ENCODE results near the gene EHBP1L1. TPM values are rescaled to one million over a fixed set of nuclear protein-coding genes. Genes with fewer than 3 reads are reported as not detected.

Gene EHBP1L1
- polyA plus RNA-seq, 2 of the 4 experiments (the other 2 are of a cell fraction) = 11.6 to 43.8 TPM

DNA sequence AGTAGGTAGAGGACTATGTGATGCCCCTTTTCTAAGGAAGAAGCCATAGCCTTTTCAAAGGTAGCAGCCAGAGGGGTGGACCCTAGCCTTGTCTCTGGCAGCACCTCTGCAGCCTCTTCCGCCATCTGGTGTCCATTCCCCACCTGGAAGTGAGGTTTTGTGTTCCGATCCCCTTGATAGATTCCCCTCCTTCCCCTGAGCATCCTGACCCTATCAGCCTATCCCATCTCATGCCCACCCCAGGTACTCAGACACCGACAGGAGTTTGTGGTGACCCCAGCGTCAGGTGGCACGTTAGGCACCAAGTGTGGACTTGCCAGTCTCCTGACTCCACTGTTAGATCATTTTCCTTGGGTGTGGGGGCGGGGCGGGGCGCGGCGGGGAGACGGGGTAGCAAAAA, 3.9 kb upstream of the EHBP1L1 start:
- Histone ChIP-seq H3K4me2 (peak overlapping the region; percentile 97), H3K27ac (peak overlapping the region; percentile 80 to 98), H3K9me3 (no peaks in the 10 kb centered on the region), H3K4me1 (peaks cover 53% of the 10 kb centered on the region), H3K4me3 (peak overlapping the region; percentile 81)
- FAIRE-seq = no peak
- peak in 1 of 2 experiments; percentile 13; a peak in 3 of 6 replicates for ATAC-seq
- TF ChIP-seq, protein P1, sequence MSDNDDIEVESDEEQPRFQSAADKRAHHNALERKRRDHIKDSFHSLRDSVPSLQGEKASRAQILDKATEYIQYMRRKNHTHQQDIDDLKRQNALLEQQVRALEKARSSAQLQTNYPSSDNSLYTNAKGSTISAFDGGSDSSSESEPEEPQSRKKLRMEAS (IDR thresholded peaks at IDR 0.05) = no peak
- TF ChIP-seq, protein P2, sequence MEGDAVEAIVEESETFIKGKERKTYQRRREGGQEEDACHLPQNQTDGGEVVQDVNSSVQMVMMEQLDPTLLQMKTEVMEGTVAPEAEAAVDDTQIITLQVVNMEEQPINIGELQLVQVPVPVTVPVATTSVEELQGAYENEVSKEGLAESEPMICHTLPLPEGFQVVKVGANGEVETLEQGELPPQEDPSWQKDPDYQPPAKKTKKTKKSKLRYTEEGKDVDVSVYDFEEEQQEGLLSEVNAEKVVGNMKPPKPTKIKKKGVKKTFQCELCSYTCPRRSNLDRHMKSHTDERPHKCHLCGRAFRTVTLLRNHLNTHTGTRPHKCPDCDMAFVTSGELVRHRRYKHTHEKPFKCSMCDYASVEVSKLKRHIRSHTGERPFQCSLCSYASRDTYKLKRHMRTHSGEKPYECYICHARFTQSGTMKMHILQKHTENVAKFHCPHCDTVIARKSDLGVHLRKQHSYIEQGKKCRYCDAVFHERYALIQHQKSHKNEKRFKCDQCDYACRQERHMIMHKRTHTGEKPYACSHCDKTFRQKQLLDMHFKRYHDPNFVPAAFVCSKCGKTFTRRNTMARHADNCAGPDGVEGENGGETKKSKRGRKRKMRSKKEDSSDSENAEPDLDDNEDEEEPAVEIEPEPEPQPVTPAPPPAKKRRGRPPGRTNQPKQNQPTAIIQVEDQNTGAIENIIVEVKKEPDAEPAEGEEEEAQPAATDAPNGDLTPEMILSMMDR (IDR thresholded peaks at IDR 0.05) = peak; percentile 56
- TF ChIP-seq, protein P3, sequence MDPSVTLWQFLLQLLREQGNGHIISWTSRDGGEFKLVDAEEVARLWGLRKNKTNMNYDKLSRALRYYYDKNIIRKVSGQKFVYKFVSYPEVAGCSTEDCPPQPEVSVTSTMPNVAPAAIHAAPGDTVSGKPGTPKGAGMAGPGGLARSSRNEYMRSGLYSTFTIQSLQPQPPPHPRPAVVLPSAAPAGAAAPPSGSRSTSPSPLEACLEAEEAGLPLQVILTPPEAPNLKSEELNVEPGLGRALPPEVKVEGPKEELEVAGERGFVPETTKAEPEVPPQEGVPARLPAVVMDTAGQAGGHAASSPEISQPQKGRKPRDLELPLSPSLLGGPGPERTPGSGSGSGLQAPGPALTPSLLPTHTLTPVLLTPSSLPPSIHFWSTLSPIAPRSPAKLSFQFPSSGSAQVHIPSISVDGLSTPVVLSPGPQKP (IDR thresholded peaks at IDR 0.05; ENCODE audit: low read depth, low read length) = no peak
- TF ChIP-seq POLR2A (IDR thresholded peaks at IDR 0.05; ENCODE audit: low read length) (no peak), RAD21 (conservative IDR thresholded peaks at IDR 0.05 in 1 of 2, IDR thresholded peaks at IDR 0.05 in 1 of 2) (peak; percentile 69 to 76), SMC3 (IDR thresholded peaks at IDR 0.05) (peak; percentile 62)
- TF ChIP-seq, protein P4, sequence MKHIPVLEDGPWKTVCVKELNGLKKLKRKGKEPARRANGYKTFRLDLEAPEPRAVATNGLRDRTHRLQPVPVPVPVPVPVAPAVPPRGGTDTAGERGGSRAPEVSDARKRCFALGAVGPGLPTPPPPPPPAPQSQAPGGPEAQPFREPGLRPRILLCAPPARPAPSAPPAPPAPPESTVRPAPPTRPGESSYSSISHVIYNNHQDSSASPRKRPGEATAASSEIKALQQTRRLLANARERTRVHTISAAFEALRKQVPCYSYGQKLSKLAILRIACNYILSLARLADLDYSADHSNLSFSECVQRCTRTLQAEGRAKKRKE (CRISPR knock-in tag; IDR thresholded peaks at IDR 0.05; ENCODE audit: low read depth) = no peak
- DNase-seq (ENCODE audit: low read depth in 1 of 2, low spot score in 1 of 2) = peak; percentile 79 to 84
- WGBS (ENCODE audit: missing lambda C conversion rate) = 4% methylated on average over 11 of the region's 11 CpGs
- ChIA-PET POLR2A (interaction anchor here (1.1 to 3.6 kb wide), 6 partner anchors 12 to 72 kb away, joined by 3 to 51 read pairs (median 6); partner anchors contain the start of genes LTBP3, PCNX3 and SCYL1), CTCF (interaction anchor here (0.6 to 16.3 kb wide), 22 partner anchors 10 to 450 kb away, joined by 3 to 393 read pairs (median 6); partner anchors contain the start of genes KCNK7, LTBP3, MAP3K11 and MUS81)

DNA sequence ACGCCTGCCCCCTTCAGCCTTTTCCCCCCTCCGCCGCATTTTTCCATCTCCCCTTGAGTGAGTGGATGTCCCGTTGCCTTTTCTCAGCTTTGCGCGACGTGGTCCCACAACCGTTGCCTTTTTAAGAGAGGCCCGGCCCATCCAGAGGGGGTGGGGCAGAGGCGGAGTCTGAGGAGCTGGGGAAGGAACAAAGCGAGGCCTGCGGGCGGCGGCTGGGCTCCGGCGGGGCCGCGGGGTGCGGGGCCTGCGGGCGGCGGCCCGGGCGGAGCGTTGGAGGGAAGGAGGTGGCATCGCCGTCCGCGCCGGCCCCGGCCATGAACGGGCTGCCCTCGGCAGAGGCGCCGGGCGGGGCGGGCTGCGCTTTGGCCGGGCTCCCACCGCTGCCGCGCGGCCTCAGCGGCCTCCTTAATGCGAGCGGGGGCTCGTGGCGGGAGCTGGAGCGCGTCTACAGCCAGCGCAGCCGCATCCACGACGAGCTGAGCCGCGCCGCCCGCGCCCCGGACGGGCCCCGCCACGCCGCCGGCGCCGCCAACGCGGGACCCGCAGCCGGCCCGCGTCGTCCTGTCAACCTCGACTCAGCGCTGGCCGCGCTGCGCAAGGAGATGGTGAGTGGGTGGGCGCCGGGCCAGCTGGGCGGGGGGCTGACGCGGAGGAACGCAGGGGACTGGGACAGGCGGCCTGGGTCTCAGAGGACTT, 3.3 kb upstream of the EHBP1L1 start, which contains the start of gene FAM89B:
TSS of gene FAM89B (plus strand) at position 183 of the 696 bp plus-strand sequence. CDS start at position 315, 132 bp downstream.
- peak within 1 kb of the TSS; percentile 97 for H3K4me2 ChIP-seq
- 1% methylated on average over 21 of the region's 86 CpGs for WGBS (ENCODE audit: missing lambda C conversion rate)
- peak within 1 kb of the TSS; percentile 80 to 98 for H3K27ac ChIP-seq
- peaks cover 59% of the 10 kb centered on the region for H3K4me1 ChIP-seq
- H3K9me3 ChIP-seq = no peaks in the 10 kb centered on the region
- peak; percentile 81 to 82 for DNase-seq (ENCODE audit: low read depth in 1 of 2, low spot score in 1 of 2)
- TF ChIP-seq HOXB5 (CRISPR knock-in tag; IDR thresholded peaks at IDR 0.05) (no peak), RCOR1 (IDR thresholded peaks at IDR 0.05; ENCODE audit: low read depth, low read length) (no peak), JUNB (IDR thresholded peaks at IDR 0.05) (no peak), HOXA7 (CRISPR knock-in tag; IDR thresholded peaks at IDR 0.05) (no peak), TFCP2L1 (CRISPR knock-in tag; IDR thresholded peaks at IDR 0.05) (no peak), CBX2 (IDR thresholded peaks at IDR 0.05; ENCODE audit: borderline replicate concordance, low read depth) (no peak), KDM1A (IDR thresholded peaks at IDR 0.05; ENCODE audit: low read depth) (no peak), POLR2A (IDR thresholded peaks at IDR 0.05; ENCODE audit: low read length) (peak; percentile 55), MAZ (IDR thresholded peaks at IDR 0.05; ENCODE audit: borderline replicate concordance, low read depth, low read length) (no peak), CHD2 (IDR thresholded peaks at IDR 0.05; ENCODE audit: low read length, partially characterized antibody) (no peak), JUN (IDR thresholded peaks at IDR 0.05) (peak in 1 of 2 experiments; percentile 73; a peak in 2 of 5 replicates), TP53 (CRISPR knock-in tag; IDR thresholded peaks at IDR 0.05) (no peak), RAD21 (conservative IDR thresholded peaks at IDR 0.05 in 1 of 2, IDR thresholded peaks at IDR 0.05 in 1 of 2) (no peak)
- TF ChIP-seq, protein P5, sequence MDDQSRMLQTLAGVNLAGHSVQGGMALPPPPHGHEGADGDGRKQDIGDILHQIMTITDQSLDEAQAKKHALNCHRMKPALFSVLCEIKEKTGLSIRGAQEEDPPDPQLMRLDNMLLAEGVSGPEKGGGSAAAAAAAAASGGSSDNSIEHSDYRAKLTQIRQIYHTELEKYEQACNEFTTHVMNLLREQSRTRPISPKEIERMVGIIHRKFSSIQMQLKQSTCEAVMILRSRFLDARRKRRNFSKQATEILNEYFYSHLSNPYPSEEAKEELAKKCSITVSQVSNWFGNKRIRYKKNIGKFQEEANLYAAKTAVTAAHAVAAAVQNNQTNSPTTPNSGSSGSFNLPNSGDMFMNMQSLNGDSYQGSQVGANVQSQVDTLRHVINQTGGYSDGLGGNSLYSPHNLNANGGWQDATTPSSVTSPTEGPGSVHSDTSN (IDR thresholded peaks at IDR 0.05) = 0 out of 2 replicates have a peak, but pooled peaks have one; percentile 15
- TF ChIP-seq, protein P6, sequence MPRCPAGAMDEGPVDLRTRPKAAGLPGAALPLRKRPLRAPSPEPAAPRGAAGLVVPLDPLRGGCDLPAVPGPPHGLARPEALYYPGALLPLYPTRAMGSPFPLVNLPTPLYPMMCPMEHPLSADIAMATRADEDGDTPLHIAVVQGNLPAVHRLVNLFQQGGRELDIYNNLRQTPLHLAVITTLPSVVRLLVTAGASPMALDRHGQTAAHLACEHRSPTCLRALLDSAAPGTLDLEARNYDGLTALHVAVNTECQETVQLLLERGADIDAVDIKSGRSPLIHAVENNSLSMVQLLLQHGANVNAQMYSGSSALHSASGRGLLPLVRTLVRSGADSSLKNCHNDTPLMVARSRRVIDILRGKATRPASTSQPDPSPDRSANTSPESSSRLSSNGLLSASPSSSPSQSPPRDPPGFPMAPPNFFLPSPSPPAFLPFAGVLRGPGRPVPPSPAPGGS (IDR thresholded peaks at IDR 0.05) = peak; percentile 35; the same call in 1 of the 3 replicates
- TF ChIP-seq, protein P7, sequence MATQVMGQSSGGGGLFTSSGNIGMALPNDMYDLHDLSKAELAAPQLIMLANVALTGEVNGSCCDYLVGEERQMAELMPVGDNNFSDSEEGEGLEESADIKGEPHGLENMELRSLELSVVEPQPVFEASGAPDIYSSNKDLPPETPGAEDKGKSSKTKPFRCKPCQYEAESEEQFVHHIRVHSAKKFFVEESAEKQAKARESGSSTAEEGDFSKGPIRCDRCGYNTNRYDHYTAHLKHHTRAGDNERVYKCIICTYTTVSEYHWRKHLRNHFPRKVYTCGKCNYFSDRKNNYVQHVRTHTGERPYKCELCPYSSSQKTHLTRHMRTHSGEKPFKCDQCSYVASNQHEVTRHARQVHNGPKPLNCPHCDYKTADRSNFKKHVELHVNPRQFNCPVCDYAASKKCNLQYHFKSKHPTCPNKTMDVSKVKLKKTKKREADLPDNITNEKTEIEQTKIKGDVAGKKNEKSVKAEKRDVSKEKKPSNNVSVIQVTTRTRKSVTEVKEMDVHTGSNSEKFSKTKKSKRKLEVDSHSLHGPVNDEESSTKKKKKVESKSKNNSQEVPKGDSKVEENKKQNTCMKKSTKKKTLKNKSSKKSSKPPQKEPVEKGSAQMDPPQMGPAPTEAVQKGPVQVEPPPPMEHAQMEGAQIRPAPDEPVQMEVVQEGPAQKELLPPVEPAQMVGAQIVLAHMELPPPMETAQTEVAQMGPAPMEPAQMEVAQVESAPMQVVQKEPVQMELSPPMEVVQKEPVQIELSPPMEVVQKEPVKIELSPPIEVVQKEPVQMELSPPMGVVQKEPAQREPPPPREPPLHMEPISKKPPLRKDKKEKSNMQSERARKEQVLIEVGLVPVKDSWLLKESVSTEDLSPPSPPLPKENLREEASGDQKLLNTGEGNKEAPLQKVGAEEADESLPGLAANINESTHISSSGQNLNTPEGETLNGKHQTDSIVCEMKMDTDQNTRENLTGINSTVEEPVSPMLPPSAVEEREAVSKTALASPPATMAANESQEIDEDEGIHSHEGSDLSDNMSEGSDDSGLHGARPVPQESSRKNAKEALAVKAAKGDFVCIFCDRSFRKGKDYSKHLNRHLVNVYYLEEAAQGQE (IDR thresholded peaks at IDR 0.05) = no peak
- TF ChIP-seq, protein P1 (IDR thresholded peaks at IDR 0.05) = no peak
- ChIA-PET POLR2A (interaction anchor here (0.5 to 3.6 kb wide), 6 partner anchors 12 to 72 kb away, joined by 3 to 51 read pairs (median 6); partner anchors contain the start of genes LTBP3, PCNX3 and SCYL1), CTCF (interaction anchor here (0.6 to 16.3 kb wide), 17 partner anchors 10 to 287 kb away, joined by 3 to 393 read pairs (median 6); partner anchors contain the start of genes KCNK7, LTBP3, MAP3K11 and MUS81)
- ATAC-seq = peak; percentile 8 to 16; a peak in 2 of 6 replicates
- peak within 1 kb of the TSS; percentile 81 for H3K4me3 ChIP-seq
- no peak for FAIRE-seq

Measured in A549 (cell line).